K562 (cell line): ENCODE data around the gene WDR18. TPM values are rescaled to one million over a fixed set of nuclear protein-coding genes. Genes with fewer than 3 reads are reported as not detected.

Source experiments
- ASH1L ChIP-seq: fragments of 450-650 bp; IDR thresholded peaks from 2 replicates; pipeline ENCODE4 v1.6.1; 2018; ENCODE audit warnings: borderline replicate concordance, mild to moderate bottlenecking, low read depth; ENCODE audit not compliant: partially characterized antibody
- CBX3 ChIP-seq, 2 experiments: IDR thresholded peaks; 1 replicate in 1 of 2; 2 replicates in 1 of 2; pipeline ENCODE4 v1.6.1; 2012; ENCODE audit warnings: inconsistent platforms in 2 of 2, low read length in 2 of 2, borderline replicate concordance in 1 of 2, control low read depth in 1 of 2
- CEBPZ ChIP-seq: fragments of 150-350 bp; IDR thresholded peaks from 2 replicates; pipeline ENCODE4 v1.6.1; 2014; ENCODE audit warnings: low read depth, mild to moderate bottlenecking, low read length, borderline replicate concordance
- CREB1 ChIP-seq, 2 experiments: sonication (generic) in 1 of 2; formaldehyde crosslinking in 1 of 2; IDR thresholded peaks; 2 replicates each; pipeline versions ENCODE4 v1.6.1 to v1.8.0; 2012 to 2022; ENCODE audit warnings: inconsistent platforms in 1 of 2, mild to moderate bottlenecking in 1 of 2, missing genetic modification reagents in 1 of 2, moderate library complexity in 1 of 2
- CXXC5 ChIP-seq: fragments of 250-450 bp; sonication (Bioruptor Pico); IDR thresholded peaks from 2 replicates; pipeline ENCODE4 v1.8.0; 2022; ENCODE audit warnings: inconsistent platforms, mild to moderate bottlenecking, moderate library complexity
- HMBOX1 ChIP-seq: sonication (generic); IDR thresholded peaks from 2 replicates; pipeline ENCODE4 v1.6.1; 2016
- MECOM ChIP-seq: fragments of 250-450 bp; sonication (Bioruptor Pico); IDR thresholded peaks from 2 replicates; pipeline ENCODE4 v1.8.0; 2022; ENCODE audit warnings: inconsistent platforms
- MLLT1 ChIP-seq, 2 experiments: fragments of 450-650 bp; IDR thresholded peaks; 2 replicates each; pipeline ENCODE4 v1.6.1; 2016
- MYBL2 ChIP-seq, 2 experiments: fragments of 450-650 bp in 1 of 2; sonication (generic) in 1 of 2; formaldehyde crosslinking in 1 of 2; IDR thresholded peaks; 2 replicates each; pipeline versions ENCODE4 v1.6.1 to v1.8.1; 2017 to 2022; ENCODE audit warnings: borderline replicate concordance in 1 of 2, inconsistent platforms in 1 of 2, low read depth in 1 of 2, mild to moderate bottlenecking in 1 of 2, missing genetic modification reagents in 1 of 2, moderate library complexity in 1 of 2
- NEUROD1 ChIP-seq: fragments of 150-350 bp; IDR thresholded peaks from 2 replicates; pipeline ENCODE4 v1.6.1; 2014; ENCODE audit warnings: borderline replicate concordance, low read length, low read depth; ENCODE audit not compliant: partially characterized antibody
- NFYB ChIP-seq: IDR thresholded peaks from 2 replicates; pipeline ENCODE4 v1.6.1; 2011; ENCODE audit warnings: mild to moderate bottlenecking, moderate library complexity; ENCODE audit not compliant: insufficient read length; ENCODE audit errors: extremely low read depth
- PHF20 ChIP-seq: fragments of 450-650 bp; IDR thresholded peaks from 2 replicates; pipeline ENCODE4 v1.6.1; 2018; ENCODE audit not compliant: partially characterized antibody
- POLR2AphosphoS5 ChIP-seq: IDR thresholded peaks from 2 replicates; pipeline ENCODE4 v1.6.1; 2011; ENCODE audit warnings: mild to moderate bottlenecking, low read depth, low read length, moderate library complexity; ENCODE audit not compliant: control insufficient read depth, insufficient read depth
- SIN3B ChIP-seq: fragments of 450-650 bp; IDR thresholded peaks from 2 replicates; pipeline ENCODE4 v1.6.1; 2017; ENCODE audit warnings: low read depth, mild to moderate bottlenecking, moderate library complexity
- ZEB2 ChIP-seq: fragments of 450-650 bp; IDR thresholded peaks from 2 replicates; pipeline ENCODE4 v1.6.1; 2016
- ZFP36 ChIP-seq: fragments of 150-350 bp; IDR thresholded peaks from 2 replicates; pipeline ENCODE4 v1.6.1; 2018; ENCODE audit warnings: low read length, low read depth; ENCODE audit not compliant: partially characterized antibody
- ZKSCAN8 ChIP-seq: fragments of 200-800 bp; sonication (Bioruptor generic); IDR thresholded peaks from 2 replicates; pipeline ENCODE4 v1.6.1; 2016; ENCODE audit warnings: missing genetic modification characterization, missing compliant biosample characterization
- ZNF280A ChIP-seq: fragments of 450-650 bp; IDR thresholded peaks from 2 replicates; pipeline ENCODE4 v1.6.1; 2018; ENCODE audit warnings: mild to moderate bottlenecking, low read depth; ENCODE audit not compliant: partially characterized antibody
- polyA plus RNA-seq, 8 experiments: library from polyadenylated mRNA; depleted of rRNA in 4 of 8; stranded (reverse) in 5 of 8; unstranded in 3 of 8; fragments of >200 nt; fragmentation: Nextera tagmentation in 2 of 8; fragmentation: Illumina TruSeq in 1 of 8; extraction: Ambion mirVana in 2 of 8; extraction: Trizol in 1 of 8; gene quantifications; 2 replicates each; pipeline versions ENCODE4 v1.2.1 to v1.2.3, GENCODE V29; 2011 to 2014; ENCODE audit warnings: inconsistent platforms in 1 of 8, missing spikeins in 1 of 8
- total RNA-seq, 7 experiments: library from RNA; depleted of rRNA in 6 of 7; stranded (reverse); fragments of >200 nt in 6 of 7; fragmentation: Illumina TruSeq in 2 of 7; extraction: Trizol in 2 of 7; gene quantifications; 2 replicates each; pipeline versions ENCODE4 v1.2.1 to v1.2.3, GENCODE V29; 2011 to 2021; ENCODE audit warnings: low replicate concordance in 1 of 7

The WDR18 gene
- total and polyA plus RNA-seq, 9 of the 15 experiments (the other 6 are each of a cell fraction or from before 2014, with no cell fraction given), result 0.65 to 181 (median 30.1) TPM

GRCh38 chr19:1040476-1041271 lies 56.5 kb downstream of the WDR18 start (continued):
- peak; percentile 60 for TF ChIP-seq PHF20
- TF ChIP-seq ZKSCAN8 (CRISPR knock-in tag), result peak; percentile 100
- peak; percentile 83 for TF ChIP-seq ZFP36
- TF ChIP-seq HMBOX1, result peak; percentile 61; the same call in 1 of the 2 replicates
- peak; percentile 30; the same call in 1 of the 2 replicates for TF ChIP-seq CEBPZ
- peak; percentile 43; the same call in 1 of the 2 replicates for TF ChIP-seq MECOM (CRISPR knock-in tag)
- no peak for TF ChIP-seq ZNF280A
- peak; percentile 97 for TF ChIP-seq ASH1L
- TF ChIP-seq POLR2AphosphoS5, result peak; percentile 67
- peak; percentile 96 for TF ChIP-seq NEUROD1
- peak; percentile 68 for TF ChIP-seq CXXC5
- TF ChIP-seq MLLT1 (IDR thresholded peaks at IDR 0.05), result 0 out of 4 replicates have a peak, but pooled peaks of 1 of the 2 experiments have one; percentile 31
- peak; percentile 99 for TF ChIP-seq NFYB
- TF ChIP-seq ZEB2, result peak; percentile 83
- peak in 1 of 2 experiments; percentile 49; a peak in 1 of 3 replicates for TF ChIP-seq CBX3 (IDR thresholded peaks at IDR 0.05; ENCODE audit: borderline replicate concordance in 1 of 2, low read length in 2 of 2)
- peak; percentile 35; the same call in 1 of the 2 replicates for TF ChIP-seq CREB1 (IDR thresholded peaks at IDR 0.05)
- TF ChIP-seq CREB1 (CRISPR knock-in tag; IDR thresholded peaks at IDR 0.05), result no peak; the same call in 1 of the 2 replicates
- no peak for TF ChIP-seq MYBL2 (IDR thresholded peaks at IDR 0.05; ENCODE audit: low read depth)
- no peak for TF ChIP-seq MYBL2 (CRISPR knock-in tag; IDR thresholded peaks at IDR 0.05; ENCODE audit: borderline replicate concordance)
- no peak; the same call in 1 of the 2 replicates for TF ChIP-seq SIN3B
